HL-60 (cell line): ENCODE data around the gene ODF4.

Experiments used
- DNase-seq, 2 experiments: peaks; one replicate each; pipeline ENCODE4 v3.0.0-alpha.2; 2010 to 2020; ENCODE audit warnings: low read depth in 1 of 2, low spot score in 1 of 2
- H3K27ac ChIP-seq: fragments of 250-450 bp; sonication (Bioruptor Pico); replicated peaks from 2 replicates; pipeline ENCODE4 v1.5.1; 2020; ENCODE audit warnings: mild to moderate bottlenecking, moderate library complexity
- H3K27me3 ChIP-seq: fragments of 250-450 bp; sonication (Bioruptor Pico); 2 replicates; pipeline ENCODE4 v1.5.1; 2021; ENCODE audit warnings: mild to moderate bottlenecking, moderate library complexity; ENCODE audit not compliant: insufficient read depth, poor library complexity, severe bottlenecking
- H3K4me3 ChIP-seq: replicated peaks from 2 replicates; pipeline ENCODE4 v1.5.1; 2011; ENCODE audit warnings: mild to moderate bottlenecking, control low read depth, low read length; ENCODE audit not compliant: insufficient read depth
- GABPA ChIP-seq: IDR thresholded peaks from 2 replicates; pipeline ENCODE4 v1.6.1; 2012; ENCODE audit warnings: low read depth
- POLR2AphosphoS5 ChIP-seq: IDR thresholded peaks from 2 replicates; pipeline ENCODE4 v1.6.1; 2012; ENCODE audit warnings: low read depth
- SPI1 ChIP-seq: IDR thresholded peaks from 2 replicates; pipeline ENCODE4 v1.6.1; 2012; ENCODE audit warnings: low read depth, mild to moderate bottlenecking, borderline replicate concordance
- TF ChIP-seq, protein P1 (sequence below): IDR thresholded peaks from 2 replicates; pipeline ENCODE4 v1.6.1; 2012; ENCODE audit warnings: low read depth; ENCODE audit not compliant: insufficient replicate concordance
- TF ChIP-seq, protein P2 (sequence below): IDR thresholded peaks from one replicate; pipeline ENCODE4 v1.5.1; 2011; ENCODE audit warnings: low read length, control low read depth, inconsistent platforms; ENCODE audit not compliant: insufficient read depth

The ODF4 gene

DNA sequence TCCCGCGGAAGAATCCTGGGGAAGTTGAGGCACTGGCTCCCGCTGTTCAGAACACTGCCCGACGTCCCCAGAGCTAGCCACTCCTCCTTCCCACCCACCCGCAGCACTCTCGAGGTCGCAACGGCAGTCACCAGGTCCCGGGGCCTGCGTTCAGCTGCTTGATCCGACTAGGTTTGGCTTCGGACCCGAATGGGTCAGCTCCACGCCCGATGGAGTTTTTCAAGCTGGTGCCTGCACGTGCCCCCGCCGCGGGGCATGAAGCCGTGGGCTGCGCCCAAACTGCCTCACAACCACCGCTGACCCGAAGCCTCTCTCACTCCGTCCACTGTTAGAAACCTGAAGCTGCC is 12.4 kb upstream of the ODF4 start:
- TF ChIP-seq POLR2AphosphoS5 (no peak), GABPA (no peak), SPI1 (no peak)
- TF ChIP-seq, protein P1, sequence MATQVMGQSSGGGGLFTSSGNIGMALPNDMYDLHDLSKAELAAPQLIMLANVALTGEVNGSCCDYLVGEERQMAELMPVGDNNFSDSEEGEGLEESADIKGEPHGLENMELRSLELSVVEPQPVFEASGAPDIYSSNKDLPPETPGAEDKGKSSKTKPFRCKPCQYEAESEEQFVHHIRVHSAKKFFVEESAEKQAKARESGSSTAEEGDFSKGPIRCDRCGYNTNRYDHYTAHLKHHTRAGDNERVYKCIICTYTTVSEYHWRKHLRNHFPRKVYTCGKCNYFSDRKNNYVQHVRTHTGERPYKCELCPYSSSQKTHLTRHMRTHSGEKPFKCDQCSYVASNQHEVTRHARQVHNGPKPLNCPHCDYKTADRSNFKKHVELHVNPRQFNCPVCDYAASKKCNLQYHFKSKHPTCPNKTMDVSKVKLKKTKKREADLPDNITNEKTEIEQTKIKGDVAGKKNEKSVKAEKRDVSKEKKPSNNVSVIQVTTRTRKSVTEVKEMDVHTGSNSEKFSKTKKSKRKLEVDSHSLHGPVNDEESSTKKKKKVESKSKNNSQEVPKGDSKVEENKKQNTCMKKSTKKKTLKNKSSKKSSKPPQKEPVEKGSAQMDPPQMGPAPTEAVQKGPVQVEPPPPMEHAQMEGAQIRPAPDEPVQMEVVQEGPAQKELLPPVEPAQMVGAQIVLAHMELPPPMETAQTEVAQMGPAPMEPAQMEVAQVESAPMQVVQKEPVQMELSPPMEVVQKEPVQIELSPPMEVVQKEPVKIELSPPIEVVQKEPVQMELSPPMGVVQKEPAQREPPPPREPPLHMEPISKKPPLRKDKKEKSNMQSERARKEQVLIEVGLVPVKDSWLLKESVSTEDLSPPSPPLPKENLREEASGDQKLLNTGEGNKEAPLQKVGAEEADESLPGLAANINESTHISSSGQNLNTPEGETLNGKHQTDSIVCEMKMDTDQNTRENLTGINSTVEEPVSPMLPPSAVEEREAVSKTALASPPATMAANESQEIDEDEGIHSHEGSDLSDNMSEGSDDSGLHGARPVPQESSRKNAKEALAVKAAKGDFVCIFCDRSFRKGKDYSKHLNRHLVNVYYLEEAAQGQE, result no peak
- TF ChIP-seq, protein P2, sequence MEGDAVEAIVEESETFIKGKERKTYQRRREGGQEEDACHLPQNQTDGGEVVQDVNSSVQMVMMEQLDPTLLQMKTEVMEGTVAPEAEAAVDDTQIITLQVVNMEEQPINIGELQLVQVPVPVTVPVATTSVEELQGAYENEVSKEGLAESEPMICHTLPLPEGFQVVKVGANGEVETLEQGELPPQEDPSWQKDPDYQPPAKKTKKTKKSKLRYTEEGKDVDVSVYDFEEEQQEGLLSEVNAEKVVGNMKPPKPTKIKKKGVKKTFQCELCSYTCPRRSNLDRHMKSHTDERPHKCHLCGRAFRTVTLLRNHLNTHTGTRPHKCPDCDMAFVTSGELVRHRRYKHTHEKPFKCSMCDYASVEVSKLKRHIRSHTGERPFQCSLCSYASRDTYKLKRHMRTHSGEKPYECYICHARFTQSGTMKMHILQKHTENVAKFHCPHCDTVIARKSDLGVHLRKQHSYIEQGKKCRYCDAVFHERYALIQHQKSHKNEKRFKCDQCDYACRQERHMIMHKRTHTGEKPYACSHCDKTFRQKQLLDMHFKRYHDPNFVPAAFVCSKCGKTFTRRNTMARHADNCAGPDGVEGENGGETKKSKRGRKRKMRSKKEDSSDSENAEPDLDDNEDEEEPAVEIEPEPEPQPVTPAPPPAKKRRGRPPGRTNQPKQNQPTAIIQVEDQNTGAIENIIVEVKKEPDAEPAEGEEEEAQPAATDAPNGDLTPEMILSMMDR, result no peak
- Histone ChIP-seq H3K27me3 (no peaks in the 10 kb centered on the region), H3K27ac (no peak overlapping the region), H3K4me3 (no peak overlapping the region)
- DNase-seq, result no peak

DNA sequence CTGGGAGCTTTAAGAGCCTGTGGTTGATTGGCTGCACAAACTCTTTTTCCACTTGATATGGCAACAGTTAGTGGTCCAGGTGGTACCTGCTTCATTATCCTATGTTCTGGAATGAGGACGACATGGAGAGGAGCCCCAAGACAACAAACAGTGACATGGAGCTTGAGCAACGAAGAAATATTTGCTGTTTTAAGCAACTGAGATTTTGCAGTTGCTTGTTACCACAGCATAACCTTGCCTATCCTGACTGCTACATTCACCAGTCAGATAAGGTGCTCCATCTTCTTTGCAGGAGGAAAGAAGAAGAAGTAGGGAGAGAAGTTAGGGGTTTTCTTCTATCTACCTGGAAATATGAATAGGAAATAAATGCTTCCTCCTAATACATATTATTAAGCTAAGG is 7.5 kb upstream of the ODF4 start:
- H3K4me3 ChIP-seq, result no peak overlapping the region
- no peak for DNase-seq
- no peaks in the 10 kb centered on the region for H3K27me3 ChIP-seq
- TF ChIP-seq, protein P1, result no peak
- no peak for TF ChIP-seq POLR2AphosphoS5
- TF ChIP-seq SPI1, result no peak
- no peak for TF ChIP-seq GABPA
- TF ChIP-seq, protein P2, result no peak
- no peak overlapping the region for H3K27ac ChIP-seq

DNA sequence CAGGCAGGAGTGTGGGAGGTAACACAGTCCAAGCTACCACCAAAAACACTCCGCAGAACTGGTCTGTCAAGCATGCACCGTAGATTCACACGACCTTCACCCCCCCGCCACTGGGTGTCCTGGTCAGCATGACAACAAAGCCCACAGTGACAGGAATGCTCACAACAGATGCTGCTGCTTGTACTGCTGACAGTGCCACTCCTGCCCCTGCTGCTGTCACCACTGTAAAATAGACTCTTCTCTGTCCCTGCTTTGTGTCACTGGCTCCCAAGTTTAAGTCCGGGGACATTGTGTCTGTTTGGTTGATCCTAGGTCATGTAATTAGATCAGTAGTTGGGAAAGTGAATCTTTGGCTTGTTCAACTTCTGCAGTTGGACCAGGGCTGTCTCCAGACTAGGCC is 7.0 kb upstream of the ODF4 start:
- Histone ChIP-seq H3K4me3 (no peak overlapping the region), H3K27ac (no peak overlapping the region), H3K27me3 (no peaks in the 10 kb centered on the region)
- no peak for DNase-seq
- TF ChIP-seq GABPA, result no peak
- TF ChIP-seq, protein P2, result no peak
- no peak for TF ChIP-seq SPI1
- TF ChIP-seq, protein P1, result no peak
- TF ChIP-seq POLR2AphosphoS5, result no peak
